ENCODE data around the gene ZNF438.
"Not testable (repeated sequence)": the region's sequence is repeated elsewhere in the genome, so short reads cannot be mapped to it uniquely, and the experiment has no call there.

The ZNF438 gene

DNA sequence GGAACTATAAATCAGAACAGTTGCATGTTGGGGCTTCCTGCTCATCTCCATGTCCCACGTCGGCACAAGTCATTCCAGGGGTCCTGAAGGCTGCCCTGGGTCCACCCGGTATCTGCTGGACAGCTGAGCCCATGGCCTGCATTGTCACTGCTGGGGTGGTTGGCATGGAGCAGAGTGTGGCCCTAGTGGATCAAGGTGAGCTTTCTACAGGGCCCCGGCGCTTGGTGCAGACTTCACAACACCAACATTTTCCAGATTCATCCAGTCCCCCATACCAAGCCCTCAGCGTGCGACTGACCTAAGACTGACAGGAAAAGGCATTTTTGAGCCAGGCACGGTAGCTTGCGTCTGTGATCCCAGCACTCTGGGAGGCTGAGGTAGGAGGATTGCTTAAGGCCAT lies 226.6 kb downstream of the ZNF438 start:
- DNase-seq (ENCODE audit: low read depth in 2 of 2), result no peak

DNA sequence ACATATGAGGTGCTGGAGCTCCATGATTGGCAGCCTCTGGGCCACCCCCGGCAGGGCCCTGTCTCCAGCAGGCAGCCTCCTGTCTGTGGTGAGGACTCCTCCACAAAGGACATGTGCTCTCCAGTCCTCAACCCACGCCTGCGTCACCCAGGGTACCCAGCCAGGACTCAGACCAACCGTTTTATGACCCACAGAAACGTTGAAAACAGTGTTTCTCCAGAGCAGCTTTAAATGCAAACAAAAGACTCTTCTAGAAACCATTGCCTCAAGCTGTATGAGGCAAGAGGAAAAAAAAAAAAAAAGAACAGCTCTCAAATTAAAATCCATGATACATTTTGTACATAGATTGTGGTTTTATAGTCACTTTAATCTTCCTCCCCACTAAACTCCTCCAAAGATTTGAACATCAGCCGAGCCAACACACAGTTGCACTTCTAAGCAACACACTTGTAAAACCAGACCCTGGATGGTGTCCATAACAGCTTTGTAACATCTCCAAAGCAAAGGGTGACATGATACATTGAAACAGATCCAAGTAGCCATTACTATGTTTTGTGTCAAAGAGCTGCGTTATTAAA lies 227.1 kb downstream of the ZNF438 start:
- DNase-seq (ENCODE audit: low read depth in 2 of 2), result no peak

DNA sequence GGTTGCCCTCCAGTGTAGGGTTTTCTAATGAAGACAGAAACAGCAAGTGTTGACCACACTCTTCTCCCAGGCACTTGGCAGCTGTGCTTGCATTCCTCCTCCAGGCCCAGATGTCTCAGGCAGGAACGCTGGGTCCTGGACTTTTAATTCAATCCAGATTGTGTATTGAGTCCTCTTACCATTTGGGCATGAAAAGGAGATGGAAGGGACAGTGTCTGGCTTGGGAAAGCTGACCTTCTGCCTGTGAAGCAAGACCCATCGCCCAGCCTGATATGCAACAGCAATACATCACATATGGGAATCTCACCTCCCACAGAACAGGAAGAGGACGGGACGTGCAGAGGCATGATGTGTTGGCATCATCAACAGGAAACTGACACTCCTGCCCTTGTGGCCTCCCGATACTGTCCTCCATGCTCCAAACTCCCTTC lies 227.8 kb downstream of the ZNF438 start:
- DNase-seq (ENCODE audit: low read depth in 2 of 2), result no peak

DNA sequence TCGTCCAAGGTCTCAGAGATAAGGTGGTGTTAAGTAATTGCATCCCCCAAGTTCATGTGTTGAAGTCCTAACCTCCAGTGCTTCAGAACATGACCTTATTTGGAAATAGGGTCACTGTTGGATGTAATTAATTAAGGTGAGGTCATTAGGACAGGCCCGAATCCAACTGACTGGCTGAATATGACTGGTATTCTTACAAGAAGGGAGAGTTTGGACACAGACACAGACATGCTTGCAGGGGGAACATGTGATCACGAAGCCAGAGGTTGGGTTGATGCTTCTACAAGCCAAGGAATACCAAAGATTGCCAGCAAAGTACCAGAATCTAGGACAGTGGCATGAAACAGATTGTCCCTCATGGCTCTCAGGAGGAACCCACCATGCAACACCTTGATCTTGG lies 228.6 kb downstream of the ZNF438 start:
- no peak for DNase-seq (ENCODE audit: low read depth in 2 of 2)

DNA sequence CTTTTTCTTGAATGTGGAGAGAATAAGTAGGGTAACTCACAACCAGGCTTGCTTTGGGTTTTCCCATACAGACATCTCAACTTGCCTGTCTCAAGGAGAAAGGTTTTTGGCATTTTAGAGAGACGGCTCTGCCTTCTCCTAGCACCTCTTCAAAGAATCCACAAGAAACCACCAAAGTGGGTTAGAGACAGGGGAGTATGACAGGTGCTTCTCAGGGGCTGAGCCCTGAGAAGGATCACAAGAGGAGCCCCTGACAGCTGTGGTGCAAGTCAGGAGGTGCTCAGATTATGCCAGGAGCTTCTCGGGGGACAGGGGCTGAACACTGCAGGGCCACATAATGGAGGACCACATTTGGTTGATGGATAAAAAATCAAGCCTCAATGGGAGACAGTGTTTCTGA lies 231.3 kb downstream of the ZNF438 start:
- DNase-seq (ENCODE audit: low read depth in 2 of 2), result no peak

DNA sequence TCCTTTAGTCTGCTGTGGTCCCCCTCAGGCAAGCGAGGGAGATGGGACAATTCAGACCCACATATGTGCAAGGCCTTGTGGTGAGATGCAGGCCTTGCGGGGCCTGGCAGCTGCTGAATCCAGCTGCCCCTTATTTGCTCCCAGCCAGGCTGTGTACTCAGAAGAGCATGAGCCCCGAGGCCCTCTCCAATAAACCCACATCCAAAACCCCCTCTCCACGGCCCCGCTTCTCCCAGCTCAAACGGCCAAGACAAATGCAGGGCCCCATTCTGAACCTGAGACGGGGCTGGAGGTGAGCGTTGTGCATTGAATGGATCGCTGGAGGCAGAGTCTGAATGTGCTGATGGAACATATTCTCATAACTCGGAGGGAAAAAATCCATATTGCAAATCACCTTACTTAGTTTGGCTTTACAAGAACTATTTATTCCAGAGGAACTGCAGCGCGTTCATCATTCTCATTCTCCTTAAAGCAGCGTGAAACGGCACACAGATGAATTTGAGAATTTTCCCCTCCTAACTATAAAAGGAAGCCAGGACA lies 232.9 kb downstream of the ZNF438 start:
- no peak for DNase-seq (ENCODE audit: low read depth in 2 of 2)

DNA sequence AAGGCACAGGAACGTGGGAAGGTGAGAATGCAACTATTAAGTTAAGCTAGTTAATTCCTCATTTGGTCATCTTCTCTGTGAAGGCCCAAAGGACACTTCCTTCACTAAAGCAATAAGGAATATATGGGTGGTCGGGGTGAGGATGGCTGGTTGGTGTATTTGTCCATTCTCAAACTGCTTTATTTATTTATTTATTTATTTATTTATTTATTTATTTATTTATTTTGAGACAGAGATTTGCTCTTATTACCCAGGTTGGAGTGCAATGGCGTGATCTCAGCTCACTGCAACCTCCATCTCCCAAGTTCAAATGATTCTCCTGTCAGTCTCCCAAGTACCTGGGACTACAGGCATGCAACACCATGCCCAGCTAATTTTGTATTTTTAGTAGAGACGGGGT lies 236.6 kb downstream of the ZNF438 start:
- DNase-seq (ENCODE audit: low read depth in 2 of 2), result not testable (repeated sequence)
